ENCODE data around the gene STOML2. TPM values are rescaled to one million over a fixed set of nuclear protein-coding genes. Genes with fewer than 3 reads are reported as not detected.

STOML2 gene
- total and polyA plus RNA-seq, 4 donors = 50.3 to 116 (median 80.7) TPM

GRCh38 chr9:35108461-35108860 is 5.5 kb upstream of the STOML2 start:
- TF ChIP-seq, protein P1, sequence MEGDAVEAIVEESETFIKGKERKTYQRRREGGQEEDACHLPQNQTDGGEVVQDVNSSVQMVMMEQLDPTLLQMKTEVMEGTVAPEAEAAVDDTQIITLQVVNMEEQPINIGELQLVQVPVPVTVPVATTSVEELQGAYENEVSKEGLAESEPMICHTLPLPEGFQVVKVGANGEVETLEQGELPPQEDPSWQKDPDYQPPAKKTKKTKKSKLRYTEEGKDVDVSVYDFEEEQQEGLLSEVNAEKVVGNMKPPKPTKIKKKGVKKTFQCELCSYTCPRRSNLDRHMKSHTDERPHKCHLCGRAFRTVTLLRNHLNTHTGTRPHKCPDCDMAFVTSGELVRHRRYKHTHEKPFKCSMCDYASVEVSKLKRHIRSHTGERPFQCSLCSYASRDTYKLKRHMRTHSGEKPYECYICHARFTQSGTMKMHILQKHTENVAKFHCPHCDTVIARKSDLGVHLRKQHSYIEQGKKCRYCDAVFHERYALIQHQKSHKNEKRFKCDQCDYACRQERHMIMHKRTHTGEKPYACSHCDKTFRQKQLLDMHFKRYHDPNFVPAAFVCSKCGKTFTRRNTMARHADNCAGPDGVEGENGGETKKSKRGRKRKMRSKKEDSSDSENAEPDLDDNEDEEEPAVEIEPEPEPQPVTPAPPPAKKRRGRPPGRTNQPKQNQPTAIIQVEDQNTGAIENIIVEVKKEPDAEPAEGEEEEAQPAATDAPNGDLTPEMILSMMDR (IDR thresholded peaks at IDR 0.05; ENCODE audit: control extremely low read depth, extremely low read depth) = no peak
- Histone ChIP-seq H3K27me3 (ENCODE audit: control insufficient read depth in 3 of 3, insufficient read depth in 3 of 3, low read length in 2 of 3) (no peaks in the 10 kb centered on the region), H3K4me3 (no peak overlapping the region), H3K9me3 (ENCODE audit: control insufficient read depth in 4 of 4, insufficient read depth in 3 of 4, low read length in 3 of 4) (no peaks in the 10 kb centered on the region), H3K4me1 (ENCODE audit: control insufficient read depth in 5 of 5, insufficient read depth in 5 of 5, low read length in 5 of 5) (peaks cover 6 to 29% (median 14%) of the 10 kb centered on the region in 5 donors), H3K27ac (ENCODE audit: low read depth in 1 of 2, low read length in 1 of 2) (no peak overlapping the region), H3K9ac (ENCODE audit: insufficient read depth in 1 of 2, low read length in 2 of 2) (no peak overlapping the region), H3K36me3 (ENCODE audit: control insufficient read depth in 4 of 4, insufficient read depth in 4 of 4, low read length in 4 of 4) (peaks cover 10 to 34% (median 18%) of the 10 kb centered on the region in 4 donors)
- ATAC-seq (ENCODE audit: insufficient read depth, low FRiP score) (no peak), DNase-seq (no peak)
- WGBS, 2 donors = 90 to 93% methylated on average over 6 of the region's 6 CpGs

DNA sequence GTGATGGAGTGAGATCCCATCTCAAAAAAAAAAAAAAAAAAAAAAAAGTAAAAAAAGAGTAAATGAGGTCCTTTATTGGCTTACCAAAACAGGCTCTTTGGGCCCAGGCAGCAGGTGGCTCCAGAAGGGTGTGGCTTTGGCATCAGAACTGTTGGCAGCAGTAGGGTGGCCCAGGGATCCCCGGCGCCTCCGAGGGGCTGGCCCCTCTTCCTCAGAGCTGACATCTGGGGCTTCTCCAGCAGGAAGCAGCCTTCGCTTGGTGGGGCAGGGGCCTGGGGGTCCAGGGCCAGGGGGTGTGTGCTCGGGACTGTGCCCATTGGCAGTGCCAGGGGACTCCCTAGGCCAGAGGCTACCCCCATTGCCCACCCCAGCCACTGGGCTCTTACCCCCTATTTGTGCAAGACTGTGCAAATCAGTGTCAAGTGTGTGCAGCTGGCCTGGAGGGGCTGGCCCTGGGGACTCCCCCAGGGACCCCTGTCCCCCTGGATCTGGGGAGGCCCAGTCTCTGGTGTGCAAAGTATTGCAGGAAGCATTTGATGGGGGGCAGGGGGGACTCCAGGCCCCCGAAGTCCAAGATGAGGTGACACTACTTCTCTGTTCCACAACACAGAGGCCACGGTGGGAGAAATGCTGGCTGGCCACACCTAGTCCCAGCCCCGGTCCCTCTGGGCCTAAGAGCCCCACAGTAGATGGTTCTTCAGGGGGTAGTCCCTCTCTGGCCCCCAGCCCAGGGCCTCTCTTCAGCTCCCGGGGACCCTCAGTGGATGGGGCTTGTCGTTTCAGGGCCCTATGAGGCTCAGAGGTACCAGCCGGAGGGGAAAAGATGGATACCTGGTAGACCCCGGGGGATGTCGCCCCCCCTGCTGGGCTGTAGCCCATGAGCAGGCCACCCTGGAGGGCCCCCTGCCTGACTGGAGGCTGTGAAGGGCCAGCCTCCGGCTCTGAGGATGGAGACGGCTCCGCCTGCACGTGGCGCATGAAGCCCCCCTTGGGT is 4.7 kb upstream of the STOML2 start:
- H3K9ac ChIP-seq (ENCODE audit: insufficient read depth in 1 of 2, low read length in 2 of 2) = no peak overlapping the region
- peaks cover 13 to 34% (median 18%) of the 10 kb centered on the region in 4 donors for H3K36me3 ChIP-seq (ENCODE audit: control insufficient read depth in 4 of 4, insufficient read depth in 4 of 4, low read length in 4 of 4)
- ATAC-seq (ENCODE audit: insufficient read depth, low FRiP score) (no peak), DNase-seq (no peak)
- H3K4me3 ChIP-seq = no peak overlapping the region
- H3K27me3 ChIP-seq (ENCODE audit: control insufficient read depth in 3 of 3, insufficient read depth in 3 of 3, low read length in 2 of 3) = no peaks in the 10 kb centered on the region
- WGBS, 2 donors = 85 to 86% methylated on average over 18 of the region's 18 CpGs
- H3K27ac ChIP-seq (ENCODE audit: low read depth in 1 of 2, low read length in 1 of 2) = no peak overlapping the region
- no peaks in the 10 kb centered on the region for H3K9me3 ChIP-seq (ENCODE audit: control insufficient read depth in 4 of 4, insufficient read depth in 3 of 4, low read length in 3 of 4)
- TF ChIP-seq, protein P1 (IDR thresholded peaks at IDR 0.05; ENCODE audit: control extremely low read depth, extremely low read depth) = no peak
- H3K4me1 ChIP-seq (ENCODE audit: control insufficient read depth in 5 of 5, insufficient read depth in 5 of 5, low read length in 5 of 5) = peaks cover 6 to 32% (median 17%) of the 10 kb centered on the region in 5 donors

DNA sequence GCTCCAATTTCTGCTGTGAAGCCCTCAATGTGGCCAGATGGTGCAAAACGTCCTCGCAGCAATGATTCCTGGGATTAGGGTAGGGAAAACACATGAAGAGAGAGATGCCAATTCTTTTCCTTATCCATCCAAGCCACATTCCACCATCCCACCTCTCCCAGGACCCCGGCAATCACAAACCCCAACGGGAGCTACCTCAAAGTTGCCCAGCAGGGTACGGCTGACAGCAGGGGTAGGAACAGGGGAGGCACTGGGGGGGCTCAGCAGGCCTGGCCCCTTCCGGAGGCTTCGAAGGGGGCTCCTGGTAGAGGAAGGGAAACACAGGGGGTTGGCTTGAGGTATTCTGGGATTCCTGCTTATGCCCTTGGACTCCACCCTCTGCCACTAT is 3.4 kb upstream of the STOML2 start:
- no peak for ATAC-seq (ENCODE audit: insufficient read depth, low FRiP score)
- H3K9me3 ChIP-seq (ENCODE audit: control insufficient read depth in 4 of 4, insufficient read depth in 3 of 4, low read length in 3 of 4) = no peaks in the 10 kb centered on the region
- peaks cover 4 to 30% (median 21%) of the 10 kb centered on the region in 5 donors for H3K4me1 ChIP-seq (ENCODE audit: control insufficient read depth in 5 of 5, insufficient read depth in 5 of 5, low read length in 5 of 5)
- WGBS, 2 donors = 91% methylated on average over 7 of the region's 7 CpGs
- no peak overlapping the region for H3K9ac ChIP-seq (ENCODE audit: insufficient read depth in 1 of 2, low read length in 2 of 2)
- H3K36me3 ChIP-seq (ENCODE audit: control insufficient read depth in 4 of 4, insufficient read depth in 4 of 4, low read length in 4 of 4) = peaks cover 13 to 34% (median 19%) of the 10 kb centered on the region in 4 donors
- no peak for DNase-seq
- H3K4me3 ChIP-seq = no peak overlapping the region
- TF ChIP-seq, protein P1 (IDR thresholded peaks at IDR 0.05; ENCODE audit: control extremely low read depth, extremely low read depth) = no peak
- H3K27ac ChIP-seq (ENCODE audit: low read depth in 1 of 2, low read length in 1 of 2) = no peak overlapping the region
- no peaks in the 10 kb centered on the region for H3K27me3 ChIP-seq (ENCODE audit: control insufficient read depth in 3 of 3, insufficient read depth in 3 of 3, low read length in 2 of 3)
